Inferior parietal cortex (tissue), 1 donor: ENCODE data around the gene SLC9A3.

Experiments
- DNase-seq: peaks from one replicate; pipeline ENCODE4 v3.0.0-alpha.2; 2016; ENCODE audit errors: extremely low spot score

Gene SLC9A3

DNA sequence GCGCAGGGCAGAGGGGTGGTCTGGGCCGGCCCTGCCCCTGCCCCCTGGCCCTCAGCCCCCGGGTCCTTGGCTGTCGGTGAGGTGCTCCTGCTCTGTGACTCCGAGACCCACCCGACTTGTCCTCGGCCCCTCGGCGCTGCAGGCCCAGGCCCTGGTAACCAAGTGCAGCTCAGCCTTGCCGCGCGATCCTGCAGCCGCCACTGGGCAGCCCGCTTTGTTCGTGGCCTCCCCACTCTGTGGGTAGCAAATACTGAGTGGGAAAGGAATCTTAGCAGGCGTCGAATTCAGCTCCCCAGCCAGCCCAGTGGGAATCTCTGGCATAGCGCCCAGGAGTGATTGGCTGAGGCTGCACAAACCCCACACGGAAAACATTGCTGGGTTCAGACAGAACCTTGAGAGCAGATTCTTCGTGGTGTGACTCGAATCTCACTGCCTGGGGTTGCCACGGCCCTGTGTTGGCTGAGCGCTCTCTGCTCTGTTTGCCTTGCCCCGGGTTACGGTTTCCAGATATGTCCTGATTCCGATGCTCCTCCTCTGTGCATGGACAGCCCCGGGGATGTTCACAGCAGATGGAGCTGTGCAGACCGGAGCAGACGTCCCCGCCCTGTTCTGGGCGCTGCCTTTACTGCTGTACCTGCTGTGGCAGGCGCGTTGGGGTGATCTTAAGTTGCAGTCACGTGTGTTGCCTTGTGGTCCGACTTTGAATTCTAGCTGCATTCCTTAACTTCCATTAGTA, 94.6 kb downstream of the SLC9A3 start:
- no peak for DNase-seq

DNA sequence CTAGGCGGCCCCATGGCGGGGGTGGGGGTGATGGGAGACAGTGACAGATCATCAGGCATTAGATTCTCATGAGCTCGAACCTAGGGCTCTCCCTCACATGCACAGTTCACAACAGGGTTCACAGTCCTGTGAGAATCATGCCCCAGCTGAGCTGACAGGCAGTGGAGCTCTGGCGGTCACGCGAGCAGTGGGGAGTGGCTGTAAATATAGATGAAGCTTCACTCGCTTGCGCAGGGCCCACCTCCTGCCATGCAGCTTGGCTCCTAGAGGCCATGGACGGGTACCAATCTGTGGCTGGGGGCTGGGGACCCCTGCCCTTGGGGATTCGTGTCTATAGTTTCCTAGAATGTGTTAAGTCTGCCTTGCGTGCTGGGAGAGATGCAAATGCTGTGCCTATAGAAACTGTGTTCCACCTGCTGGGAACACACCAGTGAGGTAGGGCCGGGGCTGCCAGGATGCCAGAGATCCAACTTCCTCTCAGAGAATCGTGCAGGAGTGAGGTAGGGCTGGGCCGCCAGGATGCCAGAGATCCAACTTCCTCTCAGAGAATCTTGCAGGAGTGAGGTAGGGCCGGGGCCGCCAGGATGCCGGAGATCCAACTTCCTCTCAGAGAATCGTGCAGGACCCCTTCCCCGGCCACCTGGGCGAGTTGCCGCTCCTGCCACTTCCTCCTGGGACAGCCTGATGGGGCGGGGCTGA, 95.3 kb downstream of the SLC9A3 start:
- no peak for DNase-seq

DNA sequence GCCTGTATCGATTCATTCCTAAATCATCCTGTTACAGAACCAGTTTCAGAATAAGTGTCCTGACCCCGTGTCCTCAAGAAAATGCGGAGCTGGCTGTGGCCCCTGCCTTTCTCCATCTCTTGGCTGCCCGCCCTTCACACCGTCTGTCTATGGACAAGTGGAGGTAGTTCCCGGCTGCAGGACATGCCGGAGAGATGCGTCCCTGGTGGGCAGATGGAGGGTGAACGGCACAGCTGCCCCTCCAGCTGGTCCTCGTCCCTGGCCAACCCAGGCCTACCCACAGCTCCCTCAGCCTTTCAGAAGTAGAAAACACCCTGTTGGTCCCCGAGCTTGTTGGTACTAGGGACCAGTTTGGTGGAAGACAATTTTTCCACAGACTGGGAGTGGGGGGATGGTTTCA, 96.0 kb downstream of the SLC9A3 start:
- no peak for DNase-seq

DNA sequence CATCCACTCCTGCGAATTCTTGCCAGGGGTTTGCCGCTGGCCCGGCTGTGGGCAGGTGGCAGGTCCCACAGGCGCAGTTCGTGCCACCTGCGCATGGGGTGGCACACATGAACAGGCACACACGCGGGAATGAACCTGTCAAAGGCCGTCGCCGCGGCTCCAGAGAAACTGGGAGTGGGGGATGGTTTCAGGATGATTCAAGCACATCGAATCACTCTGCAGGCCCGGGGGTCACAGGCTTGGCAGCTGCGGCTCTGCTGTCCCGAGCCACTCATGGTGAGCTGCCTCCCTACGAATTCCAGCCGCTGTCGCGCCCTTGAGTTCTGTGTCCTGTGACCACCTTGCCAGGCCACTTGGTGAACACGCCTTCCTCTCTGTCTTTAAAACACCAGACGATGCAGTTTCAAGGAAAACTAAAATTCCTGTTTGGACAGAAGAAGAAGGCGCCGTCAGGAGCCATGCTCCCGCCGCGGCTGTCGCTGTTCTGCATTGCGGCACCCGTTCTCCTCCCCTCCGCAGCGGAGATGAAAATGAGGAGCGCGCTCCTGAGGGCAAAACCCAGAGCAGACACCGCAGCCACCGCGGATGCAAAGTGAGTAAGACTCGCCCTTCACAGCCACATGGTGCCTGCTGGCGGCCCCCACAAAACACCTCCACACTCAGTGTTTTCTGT, 96.7 kb downstream of the SLC9A3 start:
- no peak for DNase-seq

DNA sequence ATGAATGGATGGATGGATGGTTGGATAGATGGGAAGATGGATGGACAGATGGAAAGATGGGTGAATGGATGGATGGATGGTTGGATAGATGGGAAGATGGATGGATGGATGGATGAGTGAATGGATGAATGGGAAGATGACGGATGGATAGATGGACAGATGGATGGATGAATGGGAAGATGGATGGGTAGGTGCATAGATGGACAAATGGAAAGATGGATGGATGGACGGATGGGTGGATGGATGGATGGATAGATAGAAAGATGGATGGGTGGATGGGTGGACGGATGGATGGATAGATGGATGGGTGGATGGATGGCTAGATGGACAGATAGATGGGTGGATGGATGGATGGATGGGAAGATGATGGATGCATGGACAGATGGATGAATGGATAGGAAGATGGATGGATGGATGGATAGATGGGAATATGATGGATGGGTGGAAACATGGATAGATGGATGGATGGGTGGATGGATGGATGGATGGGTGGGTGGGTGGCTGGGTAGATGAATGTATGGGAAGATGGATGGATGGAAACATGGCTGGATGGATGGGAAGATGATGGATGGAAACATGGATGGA, 97.8 kb downstream of the SLC9A3 start:
- no peak for DNase-seq

DNA sequence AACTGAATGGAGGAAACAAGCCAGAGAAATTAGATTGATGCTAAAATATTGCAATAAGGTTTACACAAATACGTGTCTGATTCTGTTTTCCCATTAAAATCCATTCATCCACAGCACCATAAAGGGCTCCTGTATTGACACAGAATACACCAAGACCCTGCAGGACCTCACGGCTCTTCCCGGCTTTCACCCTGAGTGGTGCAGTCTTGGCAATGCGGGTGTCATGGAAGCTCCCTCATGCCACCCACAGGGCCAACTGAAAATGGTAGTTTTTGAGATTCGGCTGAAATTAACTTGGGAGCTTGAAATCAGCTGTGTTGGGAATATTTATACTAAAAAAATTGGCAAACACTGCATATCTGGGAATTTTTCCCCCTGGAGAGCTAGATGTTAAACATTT, 98.5 kb downstream of the SLC9A3 start:
- DNase-seq, result peak; percentile 46

DNA sequence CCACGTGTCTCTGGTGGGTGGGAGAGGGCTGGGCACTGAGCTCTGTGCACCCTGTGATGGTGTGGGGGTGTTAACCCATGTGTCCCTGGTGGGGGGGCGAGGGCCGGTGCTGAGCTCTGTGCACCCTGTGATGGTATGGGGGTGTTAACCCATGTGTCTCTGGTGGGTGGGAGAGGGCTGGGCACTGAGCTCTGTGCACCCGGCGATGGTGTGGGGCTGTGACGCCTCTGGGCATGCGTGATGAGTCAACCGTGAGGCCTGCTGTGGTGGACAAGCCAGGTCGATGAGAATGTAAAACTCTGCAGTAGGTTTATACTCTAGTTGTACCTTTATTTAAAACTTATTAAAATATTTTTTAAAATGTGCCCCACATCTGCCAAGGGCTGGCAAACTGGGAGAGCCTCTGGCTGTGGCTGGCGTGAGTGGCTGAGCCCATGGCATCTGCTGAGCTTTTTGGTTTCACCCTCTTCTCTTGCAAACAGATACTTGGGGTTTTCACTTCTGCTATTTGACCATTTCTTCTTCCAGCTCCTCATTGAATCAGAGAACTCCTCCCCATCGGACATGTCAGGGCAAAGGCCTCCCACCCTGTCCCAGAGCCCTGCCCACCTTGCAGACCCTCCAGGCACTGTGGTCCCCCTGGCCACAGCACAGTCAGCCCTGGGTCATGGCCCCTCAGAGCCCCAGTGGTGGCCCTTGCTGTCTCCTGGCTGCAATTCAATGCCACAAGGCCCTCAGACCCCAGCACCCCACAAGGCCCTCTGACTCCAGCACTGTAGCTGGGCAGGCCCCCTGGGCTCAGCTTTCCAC, 99.7 kb downstream of the SLC9A3 start:
- DNase-seq, result no peak

DNA sequence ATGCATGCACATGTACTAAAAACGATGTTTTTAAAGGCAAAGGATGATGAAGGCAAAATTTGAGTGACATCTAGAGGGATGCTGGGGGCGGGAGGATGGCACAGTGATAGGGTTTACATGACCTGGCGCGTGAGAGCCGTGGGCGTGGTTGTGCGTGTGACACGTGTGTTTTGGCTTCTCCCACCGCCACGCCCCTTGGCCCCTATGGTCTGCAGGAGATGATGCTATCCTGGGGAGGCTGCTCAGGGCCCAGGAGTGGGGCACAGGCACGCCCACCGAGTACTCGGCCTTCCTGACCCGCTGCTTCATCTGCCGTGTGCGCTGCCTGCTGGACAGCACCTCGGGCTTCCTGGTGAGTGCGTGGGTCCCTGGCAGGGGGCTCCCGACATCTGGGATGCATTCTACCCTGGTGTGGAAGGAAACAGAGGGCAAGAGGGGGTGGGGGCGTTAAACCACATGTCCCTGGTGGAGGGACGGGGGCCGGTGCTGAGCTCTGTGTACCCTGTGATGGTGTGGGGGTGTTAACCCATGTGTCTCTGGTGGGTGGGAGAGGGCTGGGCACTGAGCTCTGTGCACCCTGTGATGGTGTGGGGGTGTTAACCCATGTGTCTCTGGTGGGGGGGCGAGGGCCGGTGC, 100.5 kb downstream of the SLC9A3 start:
- DNase-seq, result no peak

DNA sequence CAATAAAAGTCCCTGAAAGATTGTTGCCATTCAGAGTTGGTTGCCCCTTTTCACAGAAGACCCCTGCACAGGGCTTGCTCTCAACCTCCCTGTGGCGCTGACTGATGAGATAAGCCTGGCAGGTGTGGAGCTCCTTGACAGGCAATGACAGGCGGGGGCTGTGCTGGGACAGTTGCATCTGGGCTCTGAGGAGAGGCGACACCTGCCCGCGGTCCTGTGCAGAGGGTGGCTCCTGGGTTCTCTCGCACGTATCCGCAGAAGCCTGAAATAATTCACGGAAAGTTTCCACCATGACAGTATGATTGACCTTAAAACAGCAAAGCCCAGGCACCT, 101.0 kb downstream of the SLC9A3 start:
- no peak for DNase-seq

DNA sequence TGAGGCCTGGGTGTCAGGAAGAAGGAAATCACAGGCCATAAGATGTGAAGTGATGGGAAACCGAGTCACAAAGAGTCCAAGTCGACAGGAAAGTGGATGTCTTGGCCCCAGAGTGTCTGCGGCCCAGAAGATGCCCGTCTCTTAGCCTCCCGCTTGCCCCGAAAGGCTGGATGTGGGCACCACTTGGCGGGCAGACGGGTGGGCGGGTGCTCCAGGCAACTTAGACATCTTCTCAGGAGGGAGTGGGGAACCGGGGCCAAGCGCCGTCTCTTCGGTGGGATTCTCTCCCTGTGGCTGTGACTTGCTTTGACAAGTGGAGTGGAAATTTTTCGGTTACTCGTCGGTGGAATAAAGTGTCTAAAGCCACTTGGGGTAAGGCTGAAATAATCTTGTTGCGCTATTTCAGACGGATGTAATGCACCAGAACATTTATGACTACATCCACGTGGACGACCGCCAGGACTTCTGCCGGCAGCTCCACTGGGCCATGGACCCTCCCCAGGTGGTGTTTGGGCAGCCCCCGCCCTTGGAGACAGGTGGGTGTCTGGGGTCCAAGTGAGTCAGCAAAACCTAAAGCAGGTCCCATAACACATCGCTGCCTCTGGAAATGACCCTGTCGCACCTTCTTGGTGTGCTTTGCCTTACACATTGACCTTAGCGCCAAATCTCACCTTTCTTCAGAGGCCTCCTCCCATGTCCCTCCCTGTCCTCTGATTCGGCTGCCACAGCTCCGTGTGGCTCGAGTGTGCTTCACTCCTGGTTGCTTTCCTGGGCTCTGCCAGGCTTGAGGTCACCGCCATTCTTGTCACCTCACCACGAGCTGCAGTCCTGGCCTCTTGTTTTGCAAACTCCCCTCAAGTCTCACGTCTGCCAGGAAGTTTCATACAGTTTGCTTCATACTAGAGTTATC, 101.7 kb downstream of the SLC9A3 start:
- DNase-seq, result no peak

DNA sequence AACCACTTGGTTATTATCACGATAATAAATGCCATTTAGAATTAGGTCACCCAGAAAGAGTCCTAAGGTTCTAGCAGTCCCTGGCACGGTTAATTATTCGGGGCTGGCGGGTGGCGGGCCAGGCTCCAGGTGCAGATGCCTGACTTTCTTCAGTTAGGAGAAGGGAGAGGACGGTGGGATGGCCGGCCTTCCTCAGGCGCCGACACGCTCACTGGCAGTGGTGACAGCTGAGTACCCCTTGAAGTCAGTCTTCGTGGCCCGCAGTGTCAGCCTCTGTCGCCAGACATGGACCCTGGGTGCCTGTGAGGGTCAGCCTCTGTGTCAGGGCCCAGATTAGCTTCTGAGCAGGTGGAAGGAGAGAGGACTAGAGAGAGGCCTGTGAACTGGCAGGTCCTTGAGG, 102.3 kb downstream of the SLC9A3 start:
- no peak for DNase-seq

DNA sequence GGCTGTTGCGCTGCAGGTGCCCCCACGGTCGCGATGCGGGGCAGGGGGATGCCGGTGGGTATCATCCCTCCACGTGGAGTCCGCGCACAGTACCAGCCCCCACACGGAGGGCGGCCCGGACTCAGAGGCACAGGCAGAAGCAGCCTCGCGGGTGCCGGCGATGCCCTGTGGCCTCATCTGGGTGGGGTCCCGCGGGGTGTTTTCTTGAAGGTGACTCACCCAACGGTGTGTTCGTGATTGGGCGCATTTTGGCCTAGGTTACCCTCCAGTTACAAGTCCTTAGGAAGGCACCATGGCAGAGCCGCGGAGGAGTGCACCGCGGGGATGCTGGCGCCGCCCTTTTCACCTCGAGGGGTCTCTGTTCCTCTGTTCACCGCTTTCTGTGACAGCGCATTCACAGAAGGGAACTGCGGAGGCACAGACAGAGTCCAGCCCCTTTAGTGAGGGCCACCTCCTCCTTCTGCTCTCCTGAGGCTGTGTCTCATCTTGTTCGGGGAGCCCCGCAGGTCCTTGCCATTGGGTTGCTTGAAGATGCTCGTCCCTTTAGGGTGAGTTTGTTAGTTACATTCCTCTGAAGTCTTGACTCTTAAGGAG, 102.9 kb downstream of the SLC9A3 start:
- DNase-seq, result no peak

DNA sequence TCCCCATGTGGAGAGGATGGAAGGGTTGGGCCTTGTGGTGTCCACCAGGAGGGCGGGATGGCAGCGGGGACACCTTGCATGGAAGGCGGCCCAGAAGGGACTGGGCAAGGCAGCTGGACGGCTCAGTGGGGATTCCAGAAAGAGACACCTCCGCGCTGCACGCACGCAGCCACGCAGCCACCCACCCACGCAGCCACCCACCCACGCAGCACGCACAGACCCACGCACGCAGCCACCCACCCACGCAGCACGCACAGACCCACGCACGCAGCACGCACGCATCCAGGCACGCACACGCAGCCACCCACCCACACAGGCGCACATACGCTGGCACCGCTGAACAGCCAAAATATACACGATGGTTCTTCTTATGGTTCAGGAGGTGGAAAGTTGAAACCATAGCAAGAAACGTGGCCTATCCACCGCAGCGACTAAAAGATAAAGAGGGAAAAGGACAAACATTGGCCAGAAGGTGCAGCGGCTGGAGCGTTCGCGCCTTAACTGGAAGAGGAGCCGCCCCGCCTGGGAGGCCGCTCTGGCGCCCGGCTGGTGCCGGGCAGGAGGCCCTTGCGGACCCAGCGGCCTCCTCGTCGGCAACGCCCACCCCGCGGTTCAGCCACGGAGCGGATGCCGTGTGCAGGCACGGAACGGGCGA, 103.5 kb downstream of the SLC9A3 start:
- no peak for DNase-seq
